GM18499 (cell line): ENCODE measurements around the gene MRGPRF.
"Not testable (repeated sequence)": the region's sequence is repeated elsewhere in the genome, so short reads cannot be mapped to it uniquely, and the experiment has no call there.

ENCODE experiments used
- ATAC-seq: cut with Tn5 transposase; IDR thresholded peaks from one replicate; pipeline ENCODE4 v1.9.1; 2021; ENCODE audit warnings: moderate number of reproducible peaks; ENCODE audit not compliant: insufficient read depth, unreplicated experiment

Gene MRGPRF

DNA sequence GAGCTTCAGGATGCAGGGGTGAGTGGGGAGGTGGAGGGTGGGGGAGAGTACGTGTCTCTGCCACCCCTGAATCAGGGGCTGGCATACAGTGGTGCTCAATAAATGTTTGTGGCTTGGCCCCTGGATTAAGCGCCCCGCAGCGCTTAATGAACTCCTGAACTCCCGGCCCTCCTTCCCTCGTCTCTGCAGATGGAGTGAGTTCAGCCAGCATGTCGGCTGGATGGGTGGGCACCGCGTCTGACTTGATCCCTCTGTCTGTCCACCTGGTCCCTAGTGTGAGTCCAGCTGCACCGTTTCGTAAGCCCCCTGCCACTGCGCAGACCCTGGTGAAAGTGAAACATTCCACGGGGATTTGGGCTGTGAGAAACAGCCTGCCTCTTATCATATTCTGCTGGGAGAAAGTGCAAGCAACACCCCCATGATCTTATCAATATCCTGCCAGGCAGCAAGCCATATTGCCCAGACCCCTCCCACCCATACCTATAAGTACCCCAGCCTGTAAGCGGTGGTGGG is 20.2 kb downstream of the MRGPRF start:
- no peak for ATAC-seq

DNA sequence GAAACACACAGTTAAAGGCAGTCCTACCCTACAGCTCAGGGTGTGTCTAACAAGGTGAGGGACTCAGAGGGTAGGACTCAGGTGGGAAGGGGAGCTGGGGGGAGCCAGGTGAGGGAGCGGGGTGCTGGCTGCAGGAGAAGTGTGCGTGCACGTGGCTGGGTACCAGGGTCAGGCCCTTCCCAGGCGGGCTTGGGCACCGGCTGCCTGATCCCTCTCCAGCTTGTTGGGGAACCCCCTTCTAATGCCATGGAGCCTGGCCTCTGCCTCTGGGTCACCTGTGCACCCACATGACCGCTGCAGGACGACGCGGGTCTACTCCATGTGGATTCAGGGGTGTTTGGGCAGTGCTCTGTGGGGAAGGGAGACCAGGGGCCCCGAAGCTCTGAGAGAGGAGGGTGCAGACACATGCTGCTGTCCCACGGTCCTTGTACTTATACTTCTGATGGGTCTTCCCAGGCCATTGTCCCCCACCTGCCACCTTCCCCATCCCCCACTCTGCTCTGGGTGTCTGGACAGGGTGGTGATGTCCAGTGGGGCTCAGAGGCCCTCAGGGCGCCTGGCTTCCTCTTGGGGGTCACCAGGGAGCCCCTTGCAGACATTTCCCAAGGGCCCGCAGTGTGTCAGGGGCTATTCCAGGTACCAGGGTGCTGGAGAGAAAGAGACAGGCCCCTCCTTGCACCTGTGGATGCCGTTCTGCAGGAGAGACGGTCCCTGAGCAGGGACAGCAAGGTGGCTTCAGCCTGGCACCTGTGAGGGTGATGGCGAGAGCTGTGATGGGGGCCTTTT is 21.9 kb downstream of the MRGPRF start:
- ATAC-seq: no peak

DNA sequence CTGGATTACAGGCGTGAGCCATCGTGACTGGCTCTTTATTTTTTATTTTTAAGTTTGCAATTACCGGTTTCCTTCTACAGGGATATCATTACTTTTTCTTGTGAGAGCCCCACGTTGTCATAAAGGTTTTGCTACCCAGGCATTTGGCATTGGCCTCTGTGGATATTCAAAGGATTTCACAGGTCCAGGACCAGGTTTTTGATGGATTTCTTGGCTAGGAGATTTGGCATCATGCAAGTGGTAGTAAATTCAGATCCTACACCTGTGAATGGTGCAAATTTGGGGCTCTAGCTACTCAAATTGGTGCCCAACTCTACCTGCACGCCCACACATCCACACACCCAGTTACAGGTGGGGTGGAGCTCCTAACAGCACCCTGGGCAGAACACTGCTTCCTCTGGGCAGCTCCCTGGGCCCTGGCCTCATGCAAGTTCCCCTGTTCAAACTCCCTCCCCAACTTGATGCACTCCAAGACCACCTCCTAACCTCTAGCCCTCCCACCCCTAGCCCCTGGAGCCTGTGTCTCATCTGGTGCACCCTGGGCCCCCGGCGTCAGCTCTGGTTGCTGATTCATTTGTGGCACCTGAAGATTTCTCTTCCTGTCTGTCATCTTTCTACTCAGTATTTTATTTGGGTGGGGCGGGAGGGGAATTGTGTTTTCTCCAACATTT is 23.0 kb downstream of the MRGPRF start:
- no peak for ATAC-seq

DNA sequence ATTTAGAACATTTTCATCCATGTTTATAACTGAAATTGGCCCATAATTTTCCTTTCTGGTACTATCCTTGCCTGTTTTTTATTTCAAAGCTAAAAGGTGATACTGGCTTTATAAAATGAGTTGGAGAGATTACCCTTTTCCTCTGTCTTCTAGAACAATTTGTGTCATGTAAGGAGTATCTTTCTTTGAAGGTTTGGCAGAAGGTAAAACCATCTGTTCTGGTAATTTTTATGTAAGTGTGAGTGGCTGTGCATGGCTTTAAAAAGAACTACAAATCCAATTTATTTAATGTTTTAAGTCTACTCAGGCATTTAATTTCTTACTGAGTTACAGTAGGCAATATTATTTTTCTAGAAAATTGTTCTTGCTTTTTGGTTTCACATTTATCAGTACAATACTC is 24.6 kb downstream of the MRGPRF start:
- no peak for ATAC-seq

DNA sequence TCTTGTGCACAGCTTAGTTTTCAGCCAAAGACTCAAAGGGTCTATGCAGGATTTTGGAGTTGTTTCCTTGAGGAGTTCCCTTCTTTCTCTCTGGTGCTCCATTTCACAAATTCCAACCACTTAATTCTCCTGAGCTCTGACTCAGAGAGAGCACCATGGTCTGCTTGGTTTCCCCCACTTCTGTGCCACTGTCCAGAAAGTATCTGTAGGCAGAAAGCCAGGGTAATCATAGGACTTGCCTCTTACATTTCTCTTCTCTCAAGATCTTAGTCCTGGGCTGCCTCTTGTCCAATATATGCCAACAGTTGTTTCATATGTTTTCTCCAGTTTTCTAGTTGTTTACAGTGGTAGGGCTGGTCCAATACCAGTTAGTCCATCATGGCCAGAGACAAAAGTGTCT is 25.8 kb downstream of the MRGPRF start:
- no peak for ATAC-seq

DNA sequence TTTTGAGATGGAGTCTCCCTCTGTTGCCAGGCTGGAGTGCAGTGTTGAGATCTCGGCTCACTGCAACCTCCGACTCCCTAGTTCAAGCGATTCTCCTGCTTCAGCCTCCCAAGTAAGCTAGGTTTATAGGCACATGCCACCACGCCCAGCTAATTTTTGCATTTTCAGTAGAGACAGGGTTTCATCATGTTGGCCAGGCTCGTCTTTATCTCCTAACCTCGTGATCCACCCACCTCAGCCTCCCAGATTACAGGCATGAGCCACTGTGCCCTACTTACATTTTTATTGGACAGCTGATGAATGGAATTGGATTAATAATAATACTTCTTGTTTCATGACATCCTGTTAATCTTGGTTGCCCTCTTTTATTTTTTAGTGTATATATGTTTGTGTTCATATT is 29.2 kb downstream of the MRGPRF start:
- no peak for ATAC-seq

DNA sequence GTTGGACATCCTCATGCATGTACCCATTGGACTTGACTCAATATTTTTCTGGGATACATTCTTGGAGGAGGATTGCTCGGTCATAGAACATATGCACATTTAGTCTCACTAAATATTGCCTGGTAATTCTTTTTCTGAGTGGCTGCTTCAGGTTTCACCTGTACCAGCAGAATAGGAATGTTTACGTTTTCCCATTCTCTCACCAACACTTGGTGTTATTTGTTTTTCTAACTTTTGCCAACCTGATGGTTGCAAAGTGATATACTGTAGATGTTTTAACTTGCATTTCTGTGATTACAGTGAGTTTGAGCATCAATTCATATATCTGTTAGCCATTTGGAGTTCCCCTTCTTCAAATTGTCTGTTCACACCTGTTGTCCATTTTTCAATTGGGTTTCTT is 30.9 kb downstream of the MRGPRF start:
- no peak for ATAC-seq

DNA sequence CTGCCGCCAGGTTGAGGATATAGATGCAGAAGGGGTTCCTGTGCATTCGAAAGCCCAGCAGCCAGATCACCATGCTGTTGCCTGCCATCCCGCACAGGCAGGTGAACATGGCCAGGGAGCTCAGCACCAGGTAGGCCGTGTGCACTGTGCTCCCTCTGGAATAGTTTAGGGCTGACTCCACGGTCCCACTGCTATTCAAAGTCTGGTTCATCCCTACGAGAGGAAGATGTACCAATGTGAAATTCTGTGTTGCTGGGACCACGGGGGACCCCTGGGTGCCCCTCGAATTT is 32.3 kb downstream of the MRGPRF start, which contains the start of gene MRGPRD:
Gene MRGPRD (minus strand): TSS at position 211 of the 290 bp plus-strand sequence. CDS start 0 bp downstream, at position 211.
- ATAC-seq: no peak

DNA sequence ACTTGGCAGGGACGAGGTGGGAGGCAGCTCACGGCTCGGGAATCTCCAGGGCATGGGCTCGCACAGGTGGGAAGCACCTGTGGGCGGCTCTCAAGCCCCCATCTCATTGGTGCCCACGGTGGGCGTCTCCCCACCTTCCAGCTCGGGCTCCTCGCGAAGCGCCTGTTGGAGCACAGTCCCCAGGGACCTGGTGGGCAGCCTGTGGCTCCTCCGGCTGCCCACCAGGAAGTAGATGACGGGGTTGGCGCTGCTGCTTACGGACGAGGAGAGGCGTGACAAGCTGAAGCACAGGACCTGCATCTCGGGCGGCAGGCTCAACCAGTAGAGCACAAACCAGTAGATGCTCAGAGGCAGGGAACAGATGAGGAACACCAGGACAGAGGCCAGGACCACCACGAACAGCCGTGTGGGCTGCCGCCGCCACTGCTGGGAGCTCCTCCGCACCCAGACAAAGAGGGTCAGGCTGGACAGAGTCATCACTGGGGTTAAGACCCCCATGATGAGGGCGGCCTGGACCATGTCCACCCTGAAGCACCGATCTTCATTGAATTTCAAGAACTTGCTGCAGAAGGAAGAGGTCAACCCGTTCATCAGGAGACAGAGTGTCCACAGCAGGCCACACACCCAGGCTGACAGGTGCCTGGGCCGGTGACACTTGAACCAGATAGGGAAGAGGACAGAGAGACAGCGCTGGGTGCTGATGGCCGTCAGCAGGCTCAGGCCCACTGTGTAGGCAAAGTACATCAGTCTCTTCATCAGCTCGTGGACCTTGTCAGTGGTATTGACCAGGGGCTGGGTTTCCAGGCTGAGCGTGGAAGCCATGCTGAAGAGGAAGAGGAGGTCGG is 32.9 kb downstream of the MRGPRF start:
- ATAC-seq: no peak

DNA sequence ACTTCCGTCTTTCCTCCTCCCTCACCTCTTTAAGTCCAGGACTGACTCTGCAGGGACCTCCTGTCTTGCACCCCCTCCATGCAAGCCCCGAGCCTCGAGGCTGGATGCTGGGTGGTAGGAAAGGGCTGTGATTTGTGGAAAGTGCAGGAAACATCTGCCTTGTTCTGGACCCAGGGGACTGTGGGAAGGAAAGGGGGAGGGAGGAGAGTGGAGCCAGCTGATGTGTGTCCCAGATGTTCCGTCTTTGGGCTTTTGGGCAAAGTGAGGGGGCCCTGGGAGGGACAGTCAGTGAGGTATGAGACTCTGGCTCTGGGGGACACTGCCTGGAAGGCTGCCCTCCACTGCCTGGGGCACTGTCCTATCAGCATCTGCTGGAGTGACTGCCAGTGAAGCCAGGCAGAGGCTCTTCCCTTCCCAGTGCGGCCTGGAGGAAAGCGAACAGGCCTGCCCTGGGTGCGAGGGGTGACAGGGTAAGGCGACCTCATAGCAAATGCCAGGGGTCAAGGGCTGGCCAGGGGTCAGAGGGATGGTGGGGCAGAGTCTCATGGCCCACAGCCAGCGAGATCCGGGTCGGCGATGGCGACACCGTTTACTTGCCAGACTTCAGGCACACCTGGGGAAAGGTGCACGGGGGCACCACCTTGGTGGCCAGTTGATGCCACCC is 34.0 kb downstream of the MRGPRF start:
- ATAC-seq: no peak

DNA sequence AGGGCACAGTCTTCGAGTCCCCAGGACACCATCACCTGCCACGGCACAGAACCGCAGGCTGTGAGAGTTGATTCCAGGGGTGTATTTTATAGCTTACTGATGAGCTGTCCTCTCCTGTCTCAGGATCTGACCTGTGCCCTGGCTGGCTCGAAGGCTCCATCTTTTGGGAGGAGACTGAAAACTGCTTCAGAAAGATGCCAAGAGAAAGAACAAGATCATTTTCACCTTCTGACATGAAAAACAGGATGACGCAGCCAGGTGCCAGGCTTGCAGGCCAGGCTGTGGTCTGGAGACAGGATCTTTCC is 34.5 kb downstream of the MRGPRF start:
- ATAC-seq: no peak

DNA sequence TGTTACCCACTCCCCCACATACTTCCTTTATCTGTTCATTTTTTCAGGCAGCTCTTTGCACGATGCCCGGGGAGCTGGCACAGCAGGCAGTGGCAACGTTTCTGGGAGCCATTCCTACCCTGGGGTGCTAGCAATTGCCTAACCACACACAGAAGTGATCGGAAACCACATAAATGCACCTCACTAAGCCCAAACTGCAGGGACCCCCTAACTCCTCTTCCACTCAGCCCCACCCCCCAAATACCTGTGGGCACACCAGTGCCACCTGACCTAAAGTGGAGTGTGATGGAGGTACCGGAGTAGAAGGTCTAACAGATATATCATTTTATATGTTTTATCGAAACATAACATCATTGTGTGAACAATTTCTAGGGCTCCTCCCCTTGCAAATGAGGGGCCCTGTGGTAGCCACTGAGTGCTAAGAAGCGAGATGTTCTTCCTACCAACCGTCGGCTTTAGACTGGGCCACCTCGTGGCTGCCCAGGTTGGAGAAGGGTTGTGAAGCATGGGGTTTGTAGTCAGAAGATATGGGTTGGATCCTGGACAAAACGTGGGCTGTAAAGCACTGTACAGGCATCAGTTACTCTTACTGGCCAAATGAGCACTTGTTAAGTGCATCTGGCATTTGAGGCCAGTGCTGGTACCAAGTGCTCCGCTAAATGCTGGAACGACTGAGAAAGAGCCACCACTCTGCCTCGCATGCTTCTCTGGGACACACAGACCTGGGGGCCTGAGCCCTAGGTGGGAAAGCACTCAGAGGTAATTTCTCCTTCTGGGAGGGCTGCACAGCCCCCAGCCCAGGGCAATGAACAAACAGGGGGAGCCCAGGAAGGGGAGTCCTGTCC is 35.0 kb downstream of the MRGPRF start:
- ATAC-seq: no peak

DNA sequence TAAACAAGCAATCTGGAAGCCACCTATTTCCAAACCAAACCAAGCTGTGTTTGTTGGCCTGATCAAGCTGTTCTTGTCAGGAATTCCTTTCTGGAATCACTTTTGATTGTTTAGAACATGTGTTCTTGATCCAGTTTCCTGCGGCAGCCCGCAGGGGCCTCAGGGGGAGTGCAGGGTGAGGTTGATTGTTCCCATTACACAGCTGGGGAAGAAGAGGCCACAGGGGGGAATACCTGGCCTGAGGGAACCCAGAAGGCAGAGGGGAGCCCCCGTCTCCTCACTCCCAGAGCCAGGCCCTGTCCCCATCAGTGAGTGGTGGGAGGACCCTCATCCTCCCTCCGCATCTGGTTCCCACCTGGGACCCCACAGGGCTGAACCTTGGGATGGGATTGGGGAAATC is 36.5 kb downstream of the MRGPRF start:
- no peak for ATAC-seq

DNA sequence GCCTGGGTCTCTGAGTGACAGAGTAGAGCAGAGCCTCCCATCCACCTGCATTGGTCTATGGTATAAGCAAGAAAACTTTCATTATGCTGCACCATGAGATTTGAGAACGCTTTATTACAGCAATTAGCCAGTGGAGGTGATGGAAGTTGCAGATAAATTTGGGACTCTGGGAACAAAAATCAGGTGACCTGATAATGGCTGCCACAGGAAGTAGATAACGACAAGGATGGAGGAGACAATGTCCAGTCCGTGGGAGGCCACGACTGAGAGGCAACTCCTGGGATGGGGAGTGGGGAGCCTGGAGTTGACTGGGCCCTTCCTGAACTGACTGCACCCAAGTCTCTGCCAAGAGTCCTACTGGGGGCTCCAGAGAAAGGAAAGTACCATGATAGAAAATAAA is 37.0 kb downstream of the MRGPRF start:
- ATAC-seq: no peak

DNA sequence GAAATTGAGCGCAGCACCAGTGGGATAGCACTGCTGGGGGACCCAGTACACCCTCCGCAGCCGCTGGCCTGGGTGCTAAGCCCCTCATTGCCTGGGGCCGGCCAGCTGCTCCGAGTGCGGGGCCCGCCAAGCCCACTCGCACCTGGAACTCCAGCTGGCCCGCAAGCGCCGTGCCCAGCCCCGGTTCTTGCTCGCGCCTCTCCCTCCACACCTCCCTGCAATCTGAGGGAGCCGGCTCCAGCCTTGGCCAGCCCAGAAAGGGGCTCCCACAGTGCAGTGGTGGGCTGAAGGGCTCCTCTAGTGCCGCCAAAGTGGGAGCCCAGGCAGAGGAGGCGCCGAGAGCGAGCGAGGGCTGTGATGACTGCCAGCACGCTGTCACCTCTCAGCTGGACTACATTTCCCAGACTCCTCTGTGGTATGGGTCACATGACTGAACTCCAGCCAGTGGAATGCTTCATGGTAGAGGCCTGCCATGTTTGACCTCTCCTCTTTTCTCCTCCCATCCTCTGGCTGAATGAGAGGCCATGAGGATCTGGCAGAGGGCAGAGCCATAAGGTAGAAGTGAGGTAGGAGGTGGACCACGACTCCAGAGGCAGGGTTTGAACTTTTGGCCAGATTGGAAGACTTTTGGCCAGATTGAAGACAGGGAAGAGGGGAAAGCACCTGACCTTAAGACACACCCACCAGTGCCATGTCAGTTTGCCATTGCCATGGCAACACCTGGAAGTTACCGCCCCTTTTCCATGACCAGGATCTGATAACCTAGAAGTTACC is 38.4 kb downstream of the MRGPRF start:
- no peak for ATAC-seq

DNA sequence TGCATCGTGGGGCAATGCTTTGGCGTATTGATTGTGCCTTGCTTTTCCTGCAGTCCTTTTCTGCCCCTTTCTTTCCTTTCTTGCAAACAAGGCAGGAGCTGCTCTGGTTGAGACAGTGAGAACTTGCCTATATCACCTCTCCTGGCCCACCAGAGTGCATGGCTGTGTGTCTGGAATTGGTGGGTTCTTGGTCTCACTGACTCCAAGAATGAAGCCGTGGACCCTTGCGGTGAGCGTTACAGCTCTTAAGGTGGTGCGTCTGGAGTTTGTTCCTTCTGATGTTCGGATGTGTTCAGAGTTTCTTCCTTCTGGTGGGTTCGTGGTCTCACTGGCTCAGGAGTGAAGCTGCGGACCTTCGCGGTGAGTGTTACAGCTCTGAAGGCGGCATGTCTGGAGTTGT is 39.3 kb downstream of the MRGPRF start:
- ATAC-seq: not testable (repeated sequence)

DNA sequence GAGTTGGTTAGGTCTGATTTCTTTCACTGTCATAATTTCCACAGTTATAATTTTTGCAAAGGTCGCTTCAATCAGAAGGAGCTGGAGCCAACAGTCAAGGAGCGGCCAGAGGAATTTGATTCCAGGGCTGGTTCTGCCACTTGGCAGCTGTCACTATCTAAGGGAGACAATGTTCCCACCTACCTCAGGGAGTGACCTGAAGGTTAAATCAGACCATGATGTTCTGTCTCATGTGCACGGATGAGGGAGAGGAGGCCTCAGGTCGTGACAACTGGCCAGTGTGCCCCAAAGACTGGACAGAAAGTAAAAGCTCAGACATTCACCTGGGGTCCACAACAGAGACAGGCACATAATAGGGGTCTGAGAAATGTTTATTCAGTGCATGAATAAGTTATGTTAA is 39.8 kb downstream of the MRGPRF start:
- ATAC-seq: no peak

DNA sequence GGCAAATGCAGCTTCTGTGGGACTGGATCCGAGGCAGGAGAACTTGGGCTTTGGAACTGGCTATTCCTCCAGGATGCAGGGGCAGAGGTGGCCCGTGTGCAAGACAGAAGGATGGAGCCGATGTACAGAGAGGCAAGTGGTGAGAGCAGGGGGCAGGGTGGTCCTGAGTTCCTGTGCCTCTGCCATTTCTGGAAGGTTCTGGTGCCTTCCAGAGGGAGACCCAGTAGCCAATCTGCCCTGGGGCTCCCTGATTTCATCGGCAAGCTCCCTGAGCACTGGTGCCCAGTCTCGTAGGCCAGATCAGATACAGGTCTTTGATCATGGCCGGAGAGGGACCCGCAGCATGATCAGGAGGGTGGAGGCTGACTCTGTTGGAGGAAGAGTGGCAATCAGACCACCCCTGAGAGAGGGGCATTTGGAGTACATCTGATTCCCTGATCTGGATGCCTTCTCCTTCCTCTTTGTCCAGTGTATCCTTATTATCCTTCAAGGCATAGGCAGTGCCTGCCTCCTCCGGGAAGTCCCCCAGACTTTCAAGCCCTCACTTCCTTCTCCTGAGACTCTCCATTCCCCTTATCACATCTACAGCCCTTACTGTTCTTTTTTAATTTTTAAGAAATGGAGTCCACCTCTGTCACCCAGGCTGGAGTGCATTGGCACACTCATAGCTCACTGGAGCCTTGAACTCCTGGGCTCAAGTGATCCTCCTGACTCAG is 42.0 kb downstream of the MRGPRF start:
- ATAC-seq: no peak
